GM21825 (cell line): ENCODE results near the gene ITGBL1.

Source experiments
- ATAC-seq: cut with Tn5 transposase; IDR thresholded peaks from one replicate; pipeline ENCODE4 v1.9.1; 2021; ENCODE audit warnings: mild to moderate bottlenecking, moderate library complexity; ENCODE audit not compliant: unreplicated experiment

ITGBL1 gene

GRCh38 chr13:101451641-101452040 lies 834 bp upstream of the ITGBL1 start:
- ATAC-seq, result no peak

- ATAC-seq, result peak; percentile 36
Measured at GRCh38 chr13:101453784-101454201, 1.3 kb downstream of the ITGBL1 start.

- ATAC-seq, result no peak
Measured at GRCh38 chr13:101454767-101455166, 2.3 kb downstream of the ITGBL1 start.

- no peak for ATAC-seq
Measured at GRCh38 chr13:101455863-101456262, 3.4 kb downstream of the ITGBL1 start.

- ATAC-seq, result no peak
Measured at GRCh38 chr13:101457176-101457575, 4.7 kb downstream of the ITGBL1 start.

- no peak for ATAC-seq
Measured at GRCh38 chr13:101465877-101466276, 13.4 kb downstream of the ITGBL1 start.

- ATAC-seq, result no peak
Measured at GRCh38 chr13:101467415-101467814, 14.9 kb downstream of the ITGBL1 start.

- ATAC-seq, result no peak
Measured at GRCh38 chr13:101473458-101473857, 21.0 kb downstream of the ITGBL1 start.

GRCh38 chr13:101474419-101474957 lies 22.0 kb downstream of the ITGBL1 start:
- ATAC-seq, result no peak

- ATAC-seq, result no peak
Measured at GRCh38 chr13:101475536-101475935, 23.1 kb downstream of the ITGBL1 start.

- no peak for ATAC-seq
Measured at GRCh38 chr13:101481421-101481820, 28.9 kb downstream of the ITGBL1 start.

GRCh38 chr13:101486708-101487437 lies 34.4 kb downstream of the ITGBL1 start:
- no peak for ATAC-seq

GRCh38 chr13:101487438-101487830 lies 35.0 kb downstream of the ITGBL1 start:
- no peak for ATAC-seq

- no peak for ATAC-seq
Measured at GRCh38 chr13:101488734-101489133, 36.3 kb downstream of the ITGBL1 start.

- no peak for ATAC-seq
Measured at GRCh38 chr13:101489643-101490405, 37.3 kb downstream of the ITGBL1 start.

GRCh38 chr13:101490406-101491015 lies 38.0 kb downstream of the ITGBL1 start:
- no peak for ATAC-seq

- no peak for ATAC-seq
Measured at GRCh38 chr13:101492251-101492910, 39.9 kb downstream of the ITGBL1 start.

GRCh38 chr13:101493541-101493940 lies 41.1 kb downstream of the ITGBL1 start:
- ATAC-seq, result no peak

GRCh38 chr13:101499406-101499805 lies 46.9 kb downstream of the ITGBL1 start:
- no peak for ATAC-seq

GRCh38 chr13:101502618-101503017 lies 50.1 kb downstream of the ITGBL1 start:
- ATAC-seq, result no peak

GRCh38 chr13:101511161-101511560 lies 58.7 kb downstream of the ITGBL1 start:
- no peak for ATAC-seq
